OCI-LY3 (cell line): ENCODE data around the gene ZFPL1.

ENCODE experiments used
- H2AFZ ChIP-seq: fragments of 200-600, 300-600 bp; shearing (Covaris generic); 2 replicates; pipeline ENCODE4 v1.6.0; 2014; ENCODE audit warnings: antibody characterized with exemption, low read depth, low read length
- H3K27ac ChIP-seq: fragments of 200-600, 300-600 bp; sonication (generic); 2 replicates; pipeline ENCODE4 v1.5.1; 2014; ENCODE audit warnings: mild to moderate bottlenecking, low read length, moderate library complexity, mixed read lengths
- H3K27me3 ChIP-seq: fragments of 200-600, 300-600 bp; sonication (generic); 2 replicates; pipeline ENCODE4 v1.6.1; 2014; ENCODE audit warnings: low read depth, low read length, mixed read lengths
- H3K36me3 ChIP-seq: fragments of 200-600, 300-600 bp; sonication (generic); replicated peaks from 2 replicates; pipeline ENCODE3; 2014; ENCODE audit warnings: low read depth, low read length, mixed read lengths
- H3K4me1 ChIP-seq: fragments of 300-600, 200-600 bp; sonication (generic); 2 replicates; pipeline ENCODE4 v1.6.1; 2014; ENCODE audit warnings: low read length, mixed read lengths
- H3K4me2 ChIP-seq: fragments of 200-600, 300-600 bp; sonication (generic); 2 replicates; pipeline ENCODE4 v1.6.1; 2014; ENCODE audit warnings: low read length, mixed read lengths
- H3K4me3 ChIP-seq: fragments of 300-600, 200-600 bp; sonication (generic); 2 replicates; pipeline ENCODE4 v1.5.1; 2014; ENCODE audit warnings: antibody characterized with exemption, mild to moderate bottlenecking, low read length, moderate library complexity
- H3K79me2 ChIP-seq: fragments of 300-600, 200-600 bp; shearing (Covaris generic); 2 replicates; pipeline ENCODE4 v1.6.1; 2014; ENCODE audit warnings: mild to moderate bottlenecking, low read length, mixed read lengths
- H3K9ac ChIP-seq: fragments of 300-600, 200-600 bp; shearing (Covaris generic); 2 replicates; pipeline ENCODE4 v1.6.0; 2014; ENCODE audit warnings: mild to moderate bottlenecking, low read length, moderate library complexity
- H3K9me3 ChIP-seq: fragments of 200-600, 300-600 bp; shearing (Covaris generic); 2 replicates; pipeline ENCODE4 v1.6.1; 2014; ENCODE audit warnings: low read length, mixed read lengths; ENCODE audit not compliant: insufficient read depth
- H4K20me1 ChIP-seq: fragments of 200-600, 300-600 bp; sonication (generic); 2 replicates; pipeline ENCODE4 v1.6.1; 2016; ENCODE audit warnings: low read length, mixed read lengths; ENCODE audit not compliant: insufficient read depth
- CTCF ChIP-seq: fragments of 200-600, 300-600 bp; sonication (generic); IDR thresholded peaks from 2 replicates; pipeline ENCODE4 v1.5.1; 2014; ENCODE audit warnings: antibody characterized with exemption, low read length, low read depth
- EZH2phosphoT487 ChIP-seq: fragments of 200-600 bp; shearing (Covaris generic); IDR thresholded peaks from 2 replicates; pipeline ENCODE4 v1.6.1; 2018; ENCODE audit warnings: antibody characterized with exemption, mixed run types, low read depth

The ZFPL1 gene

GRCh38 chr11:65053827-65054508, 30.1 kb upstream of the ZFPL1 start:
- H3K9me3 ChIP-seq: no peaks in the 10 kb centered on the region
- no peak overlapping the region for H3K27ac ChIP-seq
- no peak overlapping the region for H3K9ac ChIP-seq
- TF ChIP-seq CTCF (no peak), EZH2phosphoT487 (no peak)
- H3K36me3 ChIP-seq: no peaks in the 10 kb centered on the region
- no peaks in the 10 kb centered on the region for H4K20me1 ChIP-seq
- peaks cover 41% of the 10 kb centered on the region for H3K4me1 ChIP-seq
- H3K79me2 ChIP-seq: no peaks in the 10 kb centered on the region
- H3K4me3 ChIP-seq: no peak overlapping the region
- peak overlapping the region; percentile 21 for H3K4me2 ChIP-seq
- no peaks in the 10 kb centered on the region; the same call in 1 of the 2 replicates for H3K27me3 ChIP-seq
- no peak overlapping the region for H2AFZ ChIP-seq

- no peak for TF ChIP-seq CTCF
- no peak for TF ChIP-seq EZH2phosphoT487
- H3K27me3 ChIP-seq: no peaks in the 10 kb centered on the region; the same call in 1 of the 2 replicates
- H3K36me3 ChIP-seq: no peaks in the 10 kb centered on the region
- no peak overlapping the region for H3K9ac ChIP-seq
- H3K4me1 ChIP-seq: peaks cover 41% of the 10 kb centered on the region
- peak overlapping the region; percentile 31 for H3K4me3 ChIP-seq
- H3K27ac ChIP-seq: peak overlapping the region; percentile 33
- H4K20me1 ChIP-seq: no peaks in the 10 kb centered on the region
- no peak overlapping the region for H2AFZ ChIP-seq
- H3K9me3 ChIP-seq: no peaks in the 10 kb centered on the region
- peak overlapping the region; percentile 59 for H3K4me2 ChIP-seq
- H3K79me2 ChIP-seq: no peaks in the 10 kb centered on the region
These were observed 28.5 kb upstream of the ZFPL1 start for GRCh38 chr11:65055538-65055937.

- Histone ChIP-seq H4K20me1 (no peaks in the 10 kb centered on the region), H3K36me3 (no peaks in the 10 kb centered on the region), H3K4me1 (peaks cover 44% of the 10 kb centered on the region), H3K4me2 (no peak overlapping the region), H3K79me2 (no peaks in the 10 kb centered on the region), H3K4me3 (no peak overlapping the region), H2AFZ (no peak overlapping the region), H3K27ac (no peak overlapping the region), H3K27me3 (no peaks in the 10 kb centered on the region), H3K9ac (no peak overlapping the region), H3K9me3 (no peaks in the 10 kb centered on the region)
- no peak for TF ChIP-seq CTCF
- TF ChIP-seq EZH2phosphoT487: no peak
These were observed 27.0 kb upstream of the ZFPL1 start for GRCh38 chr11:65056999-65057398.

- TF ChIP-seq EZH2phosphoT487 (no peak), CTCF (no peak)
- H3K36me3 ChIP-seq: no peaks in the 10 kb centered on the region
- H3K27ac ChIP-seq: no peak overlapping the region
- no peaks in the 10 kb centered on the region for H3K79me2 ChIP-seq
- no peak overlapping the region for H3K4me2 ChIP-seq
- H3K4me1 ChIP-seq: peaks cover 44% of the 10 kb centered on the region
- H3K9me3 ChIP-seq: no peaks in the 10 kb centered on the region
- H3K27me3 ChIP-seq: no peaks in the 10 kb centered on the region
- no peak overlapping the region for H3K9ac ChIP-seq
- H3K4me3 ChIP-seq: no peak overlapping the region
- no peaks in the 10 kb centered on the region for H4K20me1 ChIP-seq
- H2AFZ ChIP-seq: no peak overlapping the region
These were observed 26.5 kb upstream of the ZFPL1 start for GRCh38 chr11:65057526-65057925.
